ENCODE results near the gene INPP5F.
A peak's percentile ranks its signal among the peaks of the same experiment; 100 is the strongest.

INPP5F gene

DNA sequence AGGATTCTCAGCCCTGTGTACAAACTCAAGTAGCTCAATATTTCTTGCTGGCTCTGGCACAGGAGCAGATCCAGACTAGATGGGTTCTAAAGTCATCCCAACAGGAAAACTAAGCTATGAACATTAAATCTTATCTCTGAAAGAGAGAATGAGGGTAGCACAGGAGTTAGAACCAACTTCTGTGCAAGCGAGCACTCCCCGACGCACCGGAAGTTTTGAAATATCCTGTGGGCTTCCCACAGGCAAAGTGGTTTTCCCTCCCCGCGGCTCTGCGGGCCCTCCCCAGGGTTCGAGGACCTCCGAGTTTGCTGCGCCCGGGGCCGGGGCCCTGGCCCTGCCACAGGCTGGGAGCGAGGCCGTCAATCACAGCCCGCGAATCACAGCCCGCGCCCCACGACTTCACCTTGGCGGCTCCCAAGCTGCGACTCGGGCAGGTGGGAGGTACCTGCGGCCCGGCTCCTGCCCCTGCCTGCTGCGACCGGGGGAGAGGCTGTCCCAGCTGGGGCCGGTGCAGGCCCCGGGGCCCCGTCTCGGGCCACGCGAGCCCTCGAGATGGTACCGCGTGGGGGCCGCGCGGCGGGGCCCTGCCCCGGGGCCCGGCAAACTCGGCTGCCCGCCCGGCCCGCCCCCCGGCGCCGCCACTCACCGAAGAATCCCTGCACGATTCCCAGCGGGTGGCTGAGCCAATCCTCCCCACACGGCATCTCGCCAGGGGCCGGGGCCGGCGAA, 146.2 kb downstream of the INPP5F start:
- peak; percentile 56 to 72 (median 64) for DNase-seq

DNA sequence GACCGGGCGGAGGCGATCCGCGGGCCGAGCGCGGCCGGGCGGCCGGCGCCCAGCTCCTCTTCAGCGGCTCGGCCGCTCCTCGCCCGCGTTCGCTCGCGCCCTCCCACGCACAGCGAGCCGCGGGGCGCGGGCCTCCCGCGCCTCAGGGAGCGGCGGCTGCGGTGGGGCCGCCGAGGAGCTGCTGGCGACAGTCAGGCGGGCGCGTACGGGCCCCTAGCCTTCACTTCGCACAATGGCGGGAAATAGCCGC, 146.7 kb downstream of the INPP5F start, which contains the start of gene MCMBP:
Gene MCMBP, minus strand, starts transcription at position 234 of the 250 bp plus-strand sequence. CDS start 259 bp downstream, outside the sequence.
- peak in 1 of 3 experiments; percentile 57 for DNase-seq

- peak; percentile 76 to 89 (median 84) for DNase-seq
Observed at GRCh38 chr10:119872860-119873681, 147.2 kb downstream of the INPP5F start.

DNA sequence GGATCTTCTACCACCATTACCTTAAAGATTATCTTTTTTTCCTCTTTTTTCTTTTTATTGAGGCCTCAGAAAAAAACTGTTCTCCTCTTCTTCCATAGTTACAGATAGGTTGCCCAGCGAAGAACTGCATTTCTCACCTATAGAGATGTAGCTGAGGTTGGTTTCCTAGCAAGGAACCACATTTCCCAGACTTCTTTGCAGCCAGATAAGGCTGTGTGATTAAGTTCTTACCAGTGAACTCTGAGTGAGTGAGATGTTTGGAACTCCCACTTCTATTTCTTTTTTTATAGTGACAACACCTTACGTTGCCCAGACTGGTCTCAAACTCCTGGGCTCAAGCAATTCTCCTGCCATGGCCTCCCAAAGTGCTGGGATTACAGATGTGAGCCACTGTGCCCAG, 152.7 kb downstream of the INPP5F start:
- DNase-seq, result no peak
